ENCODE results near the gene RABGAP1. TPM values are rescaled to one million over a fixed set of nuclear protein-coding genes. Genes with fewer than 3 reads are reported as not detected.

RABGAP1 gene
- polyA plus RNA-seq, 1 of the 3 experiments (the other 2 are of a cell fraction) = 20.2 TPM

- TF ChIP-seq USF2 (IDR thresholded peaks at IDR 0.05; ENCODE audit: borderline replicate concordance, low read depth, low read length) = no peak
These were observed 92.5 kb downstream of the RABGAP1 start, which contains the start of gene GPR21 (continued) for GRCh38 chr9:123033352-123033751.

GRCh38 chr9:123033864-123034601 is 93.2 kb downstream of the RABGAP1 start:
- H4K20me1 ChIP-seq (ENCODE audit: insufficient read depth) = no peaks in the 10 kb centered on the region
- H3K4me3 ChIP-seq (ENCODE audit: low read depth in 2 of 2, low read length in 1 of 2) = no peak overlapping the region
- no peak overlapping the region for H2AFZ ChIP-seq (ENCODE audit: low read depth)
- H3K9me3 ChIP-seq = no peaks in the 10 kb centered on the region
- H3K4me2 ChIP-seq = no peak overlapping the region
- WGBS (ENCODE audit: low lambda C conversion rate) = 90% methylated on average over 8 of the region's 8 CpGs
- no peak for TF ChIP-seq TAF1 (IDR thresholded peaks at IDR 0.05; ENCODE audit: borderline replicate concordance, low read depth, low read length)
- no peak for TF ChIP-seq RCOR1 (IDR thresholded peaks at IDR 0.05; ENCODE audit: low read length)
- no peak for TF ChIP-seq TCF12 (IDR thresholded peaks at IDR 0.05)
- TF ChIP-seq PBX3 (IDR thresholded peaks at IDR 0.05) = no peak
- TF ChIP-seq POLR2AphosphoS5 (IDR thresholded peaks at IDR 0.05; ENCODE audit: low read depth, low read length) = no peak
- no peak for TF ChIP-seq TEAD4 (IDR thresholded peaks at IDR 0.05; ENCODE audit: borderline replicate concordance, insufficient read depth)
- no peak for TF ChIP-seq EZH2phosphoT487 (IDR thresholded peaks at IDR 0.05; ENCODE audit: borderline replicate concordance, low read depth)
- TF ChIP-seq MAX (IDR thresholded peaks at IDR 0.05; ENCODE audit: low read depth) = no peak
- TF ChIP-seq MEF2A (IDR thresholded peaks at IDR 0.05; ENCODE audit: borderline replicate concordance, low read depth) = no peak
- TF ChIP-seq RXRA (IDR thresholded peaks at IDR 0.05; ENCODE audit: borderline replicate concordance, low read depth) = no peak
- no peak for TF ChIP-seq CTCF (IDR thresholded peaks at IDR 0.05)
- no peak for TF ChIP-seq ELF1 (IDR thresholded peaks at IDR 0.05)
- no peak for TF ChIP-seq FOXJ3 (CRISPR knock-in tag; IDR thresholded peaks at IDR 0.05)
- TF ChIP-seq REST (IDR thresholded peaks at IDR 0.05; ENCODE audit: low read depth, low read length) = no peak
- H3K27ac ChIP-seq (ENCODE audit: low read depth in 2 of 2, low read length in 1 of 2) = no peak overlapping the region
- no peaks in the 10 kb centered on the region for H3K79me2 ChIP-seq (ENCODE audit: insufficient read depth)
- H3K9me2 ChIP-seq = no peaks in the 10 kb centered on the region
- ChIA-PET CTCF (no interaction called here), POLR2A (no interaction called here)
- H3F3A ChIP-seq (replicated peaks; ENCODE audit: insufficient read depth) = peaks cover 5% of the 10 kb centered on the region
- H3K9ac ChIP-seq = no peak overlapping the region
- peaks cover 0 to 8% of the 10 kb centered on the region in 2 experiments; a peak in 2 of 4 replicates for H3K4me1 ChIP-seq (ENCODE audit: control insufficient read depth in 1 of 2, insufficient read depth in 2 of 2, low read depth in 1 of 2, low read length in 1 of 2)
- no peak for DNase-seq
- peaks cover 25 to 35% of the 10 kb centered on the region in 2 experiments for H3K36me3 ChIP-seq (replicated peaks in 1 of 2; ENCODE audit: control insufficient read depth in 1 of 2, insufficient read depth in 2 of 2, low read length in 1 of 2)
- no peaks in the 10 kb centered on the region for H3K27me3 ChIP-seq (ENCODE audit: insufficient read depth)
